Measurements from ENCODE around the gene ANKS1A.

ANKS1A gene

GRCh38 chr6:35054106-35054742 is 165.2 kb downstream of the ANKS1A start:
- no peak for DNase-seq (ENCODE audit: low spot score)

GRCh38 chr6:35054743-35055130 is 165.7 kb downstream of the ANKS1A start:
- no peak for DNase-seq (ENCODE audit: low spot score)

GRCh38 chr6:35055891-35056290 is 166.8 kb downstream of the ANKS1A start:
- no peak for DNase-seq (ENCODE audit: low spot score)

GRCh38 chr6:35056952-35057351 is 167.9 kb downstream of the ANKS1A start:
- no peak for DNase-seq (ENCODE audit: low spot score)

GRCh38 chr6:35057449-35058357 is 168.6 kb downstream of the ANKS1A start:
- DNase-seq (ENCODE audit: low spot score) = no peak

- DNase-seq (ENCODE audit: low spot score) = no peak
These were observed 169.3 kb downstream of the ANKS1A start for GRCh38 chr6:35058358-35058675.

GRCh38 chr6:35058865-35059522 is 169.9 kb downstream of the ANKS1A start:
- no peak for DNase-seq (ENCODE audit: low spot score)

GRCh38 chr6:35059596-35060345 is 170.7 kb downstream of the ANKS1A start:
- DNase-seq (ENCODE audit: low spot score) = no peak

- DNase-seq (ENCODE audit: low spot score) = no peak
These were observed 172.1 kb downstream of the ANKS1A start for GRCh38 chr6:35061102-35061615.

- DNase-seq (ENCODE audit: low spot score) = no peak
These were observed 172.8 kb downstream of the ANKS1A start for GRCh38 chr6:35061651-35062410.

- no peak for DNase-seq (ENCODE audit: low spot score)
These were observed 173.9 kb downstream of the ANKS1A start for GRCh38 chr6:35062676-35063574.

GRCh38 chr6:35063701-35064280 is 174.7 kb downstream of the ANKS1A start:
- no peak for DNase-seq (ENCODE audit: low spot score)

GRCh38 chr6:35064290-35064689 is 175.2 kb downstream of the ANKS1A start:
- DNase-seq (ENCODE audit: low spot score) = peak; percentile 57

GRCh38 chr6:35064757-35065440 is 175.8 kb downstream of the ANKS1A start:
- no peak for DNase-seq (ENCODE audit: low spot score)

GRCh38 chr6:35065441-35065800 is 176.4 kb downstream of the ANKS1A start:
- DNase-seq (ENCODE audit: low spot score) = no peak

GRCh38 chr6:35065870-35066269 is 176.8 kb downstream of the ANKS1A start:
- no peak for DNase-seq (ENCODE audit: low spot score)

GRCh38 chr6:35067234-35067633 is 178.2 kb downstream of the ANKS1A start:
- no peak for DNase-seq (ENCODE audit: low spot score)

- no peak for DNase-seq (ENCODE audit: low spot score)
These were observed 179.2 kb downstream of the ANKS1A start for GRCh38 chr6:35068206-35068605.

GRCh38 chr6:35068644-35069043 is 179.6 kb downstream of the ANKS1A start:
- no peak for DNase-seq (ENCODE audit: low spot score)
